SK-N-SH treated with all-trans-retinoic acid at 6 μM for 48 hours (cell line): Measurements from ENCODE around the gene DCAF5.

ENCODE experiments used
- ATAC-seq: fragments of 200-7000 bp; cut with Tn5 transposase; 3 replicates; pipeline ENCODE4 v1.9.1; 2020; ENCODE audit warnings: mild to moderate bottlenecking, moderate library complexity
- ARNTL ChIP-seq: fragments of 450-650 bp; formaldehyde crosslinking; IDR thresholded peaks from 2 replicates; pipeline ENCODE4 v1.5.0; 2020; ENCODE audit warnings: low read depth, mild to moderate bottlenecking, moderate library complexity, borderline replicate concordance
- BACH2 ChIP-seq: fragments of 250-450 bp; sonication (Bioruptor Pico); IDR thresholded peaks from 2 replicates; pipeline ENCODE4 v1.9.0; 2021; ENCODE audit warnings: mild to moderate bottlenecking, borderline replicate concordance
- CREB5 ChIP-seq: fragments of 250-450 bp; sonication (Bioruptor Pico); IDR thresholded peaks from 2 replicates; pipeline ENCODE4 v1.5.1; 2020; ENCODE audit warnings: low read depth, mild to moderate bottlenecking, moderate library complexity
- CSDC2 ChIP-seq: fragments of 250-450 bp; sonication (Bioruptor Pico); IDR thresholded peaks from 2 replicates; pipeline ENCODE4 v1.5.0; 2020; ENCODE audit warnings: mild to moderate bottlenecking, moderate library complexity
- CSRNP3 ChIP-seq: fragments of 250-450 bp; sonication (Bioruptor Pico); IDR thresholded peaks from 2 replicates; pipeline ENCODE4 v1.5.1; 2021; ENCODE audit warnings: mild to moderate bottlenecking, moderate library complexity
- ESRRG ChIP-seq: fragments of 250-450 bp; sonication (Bioruptor Pico); IDR thresholded peaks from 2 replicates; pipeline ENCODE4 v1.6.1; 2021; ENCODE audit warnings: mild to moderate bottlenecking
- GLIS3 ChIP-seq: fragments of 250-450 bp; sonication (Bioruptor Pico); IDR thresholded peaks from 2 replicates; pipeline ENCODE4 v1.5.0; 2020; ENCODE audit warnings: mild to moderate bottlenecking, moderate library complexity
- ISL1 ChIP-seq: fragments of 250-450 bp; sonication (Bioruptor Pico); IDR thresholded peaks from 2 replicates; pipeline ENCODE4 v2.1.2; 2022; ENCODE audit warnings: mild to moderate bottlenecking, moderate library complexity
- PATZ1 ChIP-seq: fragments of 250-450 bp; sonication (Bioruptor Pico); IDR thresholded peaks from 2 replicates; pipeline ENCODE4 v1.8.0; 2020; ENCODE audit warnings: mild to moderate bottlenecking, moderate library complexity, borderline replicate concordance
- POU6F1 ChIP-seq: fragments of 250-450 bp; sonication (Bioruptor Pico); IDR thresholded peaks from 2 replicates; pipeline ENCODE4 v1.8.0; 2021; ENCODE audit warnings: low read depth, mild to moderate bottlenecking, moderate library complexity, borderline replicate concordance
- RARB ChIP-seq: fragments of 250-450 bp; sonication (Bioruptor Pico); IDR thresholded peaks from 2 replicates; pipeline ENCODE4 v1.8.0; 2021; ENCODE audit warnings: mild to moderate bottlenecking, moderate library complexity
- TCF4 ChIP-seq: fragments of 250-450 bp; sonication (Bioruptor Pico); IDR thresholded peaks from 2 replicates; pipeline ENCODE4 v1.8.0; 2021; ENCODE audit warnings: mild to moderate bottlenecking, moderate library complexity, borderline replicate concordance
- TOX ChIP-seq: fragments of 250-450 bp; sonication (Bioruptor Pico); IDR thresholded peaks from 2 replicates; pipeline ENCODE4 v1.8.0; 2021; ENCODE audit warnings: mild to moderate bottlenecking, moderate library complexity, borderline replicate concordance
- TSHZ2 ChIP-seq: fragments of 250-450 bp; sonication (Bioruptor Pico); IDR thresholded peaks from 2 replicates; pipeline ENCODE4 v1.5.0; 2020; ENCODE audit warnings: mild to moderate bottlenecking, moderate library complexity
- ZC3H10 ChIP-seq: fragments of 250-450 bp; sonication (Bioruptor Pico); IDR thresholded peaks from 2 replicates; pipeline ENCODE4 v1.5.1; 2021; ENCODE audit warnings: mild to moderate bottlenecking, moderate library complexity
- ZFP3 ChIP-seq: fragments of 250-450 bp; sonication (Bioruptor Pico); IDR thresholded peaks from 2 replicates; pipeline ENCODE4 v1.5.0; 2020; ENCODE audit warnings: mild to moderate bottlenecking, moderate library complexity
- ZFP30 ChIP-seq: fragments of 450-650 bp; formaldehyde crosslinking; IDR thresholded peaks from 2 replicates; pipeline ENCODE4 v1.5.0; 2022; ENCODE audit warnings: mild to moderate bottlenecking, moderate library complexity
- ZNF565 ChIP-seq: fragments of 450-650 bp; formaldehyde crosslinking; conservative IDR thresholded peaks from 2 replicates; pipeline ENCODE4 v1.5.0; 2020; ENCODE audit warnings: low read depth, mild to moderate bottlenecking, moderate library complexity
- ZNF8 ChIP-seq: fragments of 450-650 bp; formaldehyde crosslinking; IDR thresholded peaks from 2 replicates; pipeline ENCODE4 v1.5.0; 2020; ENCODE audit warnings: mild to moderate bottlenecking, moderate library complexity

Gene DCAF5

GRCh38 chr14:69010648-69011047, 142.3 kb downstream of the DCAF5 start:
- TF ChIP-seq TCF4 (CRISPR knock-in tag) (no peak), ARNTL (CRISPR knock-in tag) (no peak), ZNF8 (CRISPR knock-in tag) (no peak), CSDC2 (no peak), CREB5 (CRISPR knock-in tag) (no peak), TOX (CRISPR knock-in tag) (no peak), PATZ1 (CRISPR knock-in tag) (no peak), ZFP30 (no peak), POU6F1 (CRISPR knock-in tag) (no peak), ZC3H10 (CRISPR knock-in tag) (no peak), ISL1 (CRISPR knock-in tag) (no peak), TSHZ2 (CRISPR knock-in tag) (no peak), CSRNP3 (CRISPR knock-in tag) (no peak), ZFP3 (CRISPR knock-in tag) (no peak), RARB (CRISPR knock-in tag) (no peak), ZNF565 (CRISPR knock-in tag) (no peak), GLIS3 (CRISPR knock-in tag) (no peak)
- TF ChIP-seq, all 23 proteins: peak for 0
- no peak for ATAC-seq

- no peak for ATAC-seq
- TF ChIP-seq ISL1 (CRISPR knock-in tag): no peak
- no peak for TF ChIP-seq CREB5 (CRISPR knock-in tag)
- TF ChIP-seq POU6F1 (CRISPR knock-in tag): no peak
- TF ChIP-seq CSRNP3 (CRISPR knock-in tag): no peak
- TF ChIP-seq CSDC2: no peak
- no peak for TF ChIP-seq BACH2 (CRISPR knock-in tag)
- TF ChIP-seq TCF4 (CRISPR knock-in tag): no peak
- TF ChIP-seq TSHZ2 (CRISPR knock-in tag): no peak
- TF ChIP-seq ESRRG: no peak
- TF ChIP-seq RARB (CRISPR knock-in tag): no peak
These were observed 144.5 kb downstream of the DCAF5 start for GRCh38 chr14:69008421-69008884.
